C4-2B (cell line): ENCODE results near the gene CCSER1.

ENCODE experiments used
- CTCF ChIP-seq: fragments of 450-650 bp; conservative IDR thresholded peaks from 2 replicates; pipeline ENCODE4 v1.5.1; 2017; ENCODE audit warnings: mild to moderate bottlenecking
- ZFX ChIP-seq: fragments of 450-650 bp; IDR thresholded peaks from 2 replicates; pipeline ENCODE4 v1.6.1; 2017

GRCh38 chr4:90586799-90587198 lies 459.6 kb downstream of the CCSER1 start:
- TF ChIP-seq CTCF, result no peak
- TF ChIP-seq ZFX, result no peak
